Peyer's patch (tissue), 4 donors: ENCODE data around the gene NKX6-1.

ENCODE experiments used
- CTCF ChIP-seq, 6 experiments: fragments of 450-650 bp in 4 of 6; fragments of 200-600 bp in 2 of 6; sonication (generic) in 1 of 6; IDR thresholded peaks; one replicate each; pipeline ENCODE4 v1.5.1; 2017 to 2019; ENCODE audit warnings: antibody characterized with exemption in 6 of 6, mild to moderate bottlenecking in 3 of 6, moderate library complexity in 1 of 6
- POLR2A ChIP-seq, 2 donors: fragments of 450-650 bp; IDR thresholded peaks; one replicate each; pipeline ENCODE4 v1.5.1; 2017; ENCODE audit warnings: antibody characterized with exemption in 2 of 2, mild to moderate bottlenecking in 2 of 2, moderate library complexity in 2 of 2

DNA sequence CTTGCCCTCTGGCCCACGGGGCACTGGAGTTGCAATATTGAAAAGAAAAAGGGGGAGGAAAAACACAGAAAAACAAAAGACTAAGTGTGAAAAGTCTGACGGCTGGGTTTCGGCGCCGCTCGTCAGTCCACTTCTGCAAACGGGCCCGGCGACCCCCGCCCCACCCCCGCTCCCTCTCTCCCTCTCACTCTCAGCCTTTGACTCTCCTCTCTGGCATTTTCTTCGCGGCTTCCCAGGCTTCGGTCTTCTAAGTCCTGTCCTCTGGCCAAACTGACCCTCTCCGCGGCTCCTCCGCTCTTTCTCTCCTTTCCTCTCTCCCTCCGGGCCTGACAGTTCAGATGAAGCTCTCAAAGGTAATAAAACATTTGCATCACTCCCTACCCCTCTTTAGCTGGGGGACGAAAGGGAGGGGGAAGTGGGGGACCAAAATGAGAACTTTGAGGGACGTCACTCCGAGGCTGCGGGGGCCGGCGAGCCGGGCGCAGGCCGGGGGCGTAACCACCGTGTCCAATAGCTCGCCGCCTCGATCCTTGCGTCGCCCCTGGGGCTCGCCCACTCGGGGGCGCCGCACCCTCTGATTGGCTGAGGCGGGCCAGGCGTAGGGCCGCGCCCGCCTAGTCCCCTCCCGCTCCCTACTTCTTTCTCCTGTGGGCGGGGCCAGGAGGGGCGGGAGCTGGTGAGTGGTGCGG lies at the start of gene NKX6-1:
- TF ChIP-seq CTCF (IDR thresholded peaks at IDR 0.05), result no peak
- no peak for TF ChIP-seq POLR2A (IDR thresholded peaks at IDR 0.05)
